Occipital lobe (tissue), 2 donors: Measurements from ENCODE around the gene FOXP1. TPM values are rescaled to one million over a fixed set of nuclear protein-coding genes. Genes with fewer than 3 reads are reported as not detected.

Source experiments
- DNase-seq: peaks from one replicate; lab custom pipeline; 2025; lab: John Stamatoyannopoulos, UW
- total RNA-seq: library from RNA; depleted of rRNA; stranded (reverse); fragments of >200 nt; gene quantifications from one replicate; pipeline ENCODE4 v1.2.3, GENCODE V29; 2014

The FOXP1 gene
- total RNA-seq, 1 donor from 2014 or later, result 168 TPM

- no peak for DNase-seq
Observed at GRCh38 chr3:71376911-71377310, 206.6 kb downstream of the FOXP1 start.

- no peak for DNase-seq
Observed at GRCh38 chr3:71376503-71376902, 207.0 kb downstream of the FOXP1 start.

GRCh38 chr3:71374582-71374981, 208.9 kb downstream of the FOXP1 start:
- no peak for DNase-seq

GRCh38 chr3:71372911-71373637, 210.5 kb downstream of the FOXP1 start:
- DNase-seq, result no peak

- no peak for DNase-seq
Observed at GRCh38 chr3:71372241-71372768, 211.2 kb downstream of the FOXP1 start.

- DNase-seq, result no peak
Observed at GRCh38 chr3:71371282-71371681, 212.2 kb downstream of the FOXP1 start.

GRCh38 chr3:71370467-71370866, 213.1 kb downstream of the FOXP1 start:
- no peak for DNase-seq

GRCh38 chr3:71369701-71370391, 213.7 kb downstream of the FOXP1 start:
- no peak for DNase-seq

GRCh38 chr3:71366988-71367604, 216.4 kb downstream of the FOXP1 start:
- DNase-seq, result no peak

- DNase-seq, result no peak
Observed at GRCh38 chr3:71361334-71361890, 222.1 kb downstream of the FOXP1 start.

GRCh38 chr3:71360764-71361163, 222.8 kb downstream of the FOXP1 start:
- DNase-seq, result no peak

GRCh38 chr3:71360180-71360579, 223.3 kb downstream of the FOXP1 start:
- no peak for DNase-seq

- DNase-seq, result no peak
Observed at GRCh38 chr3:71358243-71358642, 225.3 kb downstream of the FOXP1 start.

- DNase-seq, result no peak
Observed at GRCh38 chr3:71356265-71356664, 227.3 kb downstream of the FOXP1 start.

GRCh38 chr3:71355862-71356261, 227.7 kb downstream of the FOXP1 start:
- DNase-seq, result no peak

GRCh38 chr3:71355037-71355436, 228.5 kb downstream of the FOXP1 start:
- DNase-seq, result no peak

GRCh38 chr3:71351403-71352149, 232.0 kb downstream of the FOXP1 start:
- DNase-seq, result no peak

- DNase-seq, result no peak
Observed at GRCh38 chr3:71350998-71351397, 232.5 kb downstream of the FOXP1 start.

GRCh38 chr3:71348831-71349230, 234.7 kb downstream of the FOXP1 start:
- DNase-seq, result no peak

GRCh38 chr3:71348001-71348632, 235.4 kb downstream of the FOXP1 start:
- DNase-seq, result no peak

- no peak for DNase-seq
Observed at GRCh38 chr3:71346061-71346460, 237.5 kb downstream of the FOXP1 start.
